COLO668 (cell line): ENCODE measurements around the gene PLXNC1.

ENCODE experiments used
- DNase-seq: peaks from one replicate; lab custom pipeline; 2025; ENCODE audit not compliant: unreplicated experiment; lab: John Stamatoyannopoulos, UW

Gene PLXNC1

DNA sequence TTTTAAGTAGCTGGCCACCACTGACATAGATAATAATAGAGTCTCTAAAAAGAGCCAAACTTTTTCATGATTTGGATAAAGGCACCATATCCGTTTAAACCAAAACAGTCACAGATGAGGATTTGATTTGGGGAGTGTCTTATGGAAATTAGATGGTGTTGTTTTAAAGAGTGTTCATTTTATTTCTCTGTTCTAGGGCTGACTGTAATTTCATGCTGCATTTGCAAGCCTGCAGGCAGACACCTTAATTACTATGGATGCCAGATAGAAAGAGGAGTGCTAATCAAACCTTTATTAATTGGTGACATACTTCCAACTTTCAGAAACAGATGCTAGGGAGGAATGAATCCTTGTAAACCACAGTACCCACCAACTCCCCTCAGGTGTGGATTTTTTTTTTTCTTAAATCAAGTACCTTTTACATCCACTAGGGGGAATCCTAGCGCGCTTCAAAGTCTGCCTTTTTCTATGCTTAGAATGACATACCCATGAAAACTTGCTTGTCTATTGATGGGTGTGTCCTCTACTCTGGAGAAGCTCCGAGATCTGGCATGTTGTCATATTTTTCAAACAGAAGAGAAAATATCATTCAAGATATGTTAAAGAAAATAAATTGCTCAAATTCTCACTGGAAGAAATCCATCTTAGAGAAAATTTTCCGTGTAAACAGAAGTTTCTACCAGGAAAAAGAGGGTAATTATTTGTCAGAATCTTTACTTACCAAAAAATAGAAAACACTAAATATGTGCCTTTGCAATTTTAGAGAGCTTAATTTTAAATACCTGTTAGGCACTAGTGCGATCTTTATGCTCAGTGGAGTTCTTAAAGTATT is 14.2 kb upstream of the PLXNC1 start:
- peak; percentile 23 for DNase-seq

- no peak for DNase-seq
These were observed 12.5 kb upstream of the PLXNC1 start for GRCh38 chr12:94135896-94136295.

GRCh38 chr12:94139816-94140215 is 8.6 kb upstream of the PLXNC1 start:
- no peak for DNase-seq

- peak; percentile 54 for DNase-seq
These were observed 7.8 kb upstream of the PLXNC1 start for GRCh38 chr12:94140556-94140955.

DNA sequence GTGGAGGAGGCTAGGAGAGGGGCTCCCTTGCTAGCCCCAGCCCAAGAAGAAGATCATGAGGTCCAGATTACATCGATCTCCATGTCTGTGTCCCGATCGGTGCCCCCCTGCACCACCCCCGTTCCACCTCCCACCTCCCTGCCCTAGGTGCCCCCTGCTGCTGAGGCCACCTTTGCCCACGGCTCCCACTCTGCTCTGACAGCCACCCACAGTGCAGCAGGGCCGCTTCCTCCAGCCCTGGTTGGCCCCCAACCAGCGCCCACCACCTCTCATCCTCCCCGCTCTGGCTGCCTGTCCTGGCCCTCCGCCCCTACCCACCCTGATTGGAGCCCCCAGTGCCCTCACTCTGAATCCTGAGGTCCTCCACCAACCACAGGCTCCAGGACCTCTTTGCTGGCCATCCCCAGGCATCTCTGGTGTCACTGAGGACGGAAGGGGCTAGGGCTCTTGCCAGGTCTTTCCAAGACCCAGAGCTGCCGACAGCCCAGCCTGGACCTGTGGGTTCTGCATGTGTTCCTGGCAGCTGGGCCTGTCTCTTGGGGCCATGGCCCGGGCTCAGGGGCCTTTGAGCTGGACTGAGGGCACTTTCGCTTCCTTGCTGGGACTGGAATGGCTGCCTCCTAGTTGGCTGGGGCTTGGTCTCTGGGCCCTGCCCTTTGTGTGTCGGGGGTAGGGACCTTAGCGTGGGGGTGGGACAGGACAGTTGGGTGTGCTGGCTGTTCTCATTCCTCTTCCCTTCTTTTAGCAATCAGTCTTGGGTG is 7.2 kb upstream of the PLXNC1 start:
- no peak for DNase-seq

- DNase-seq: no peak
These were observed 6.5 kb upstream of the PLXNC1 start for GRCh38 chr12:94141892-94142291.

GRCh38 chr12:94143438-94143837 is 4.9 kb upstream of the PLXNC1 start:
- no peak for DNase-seq

DNA sequence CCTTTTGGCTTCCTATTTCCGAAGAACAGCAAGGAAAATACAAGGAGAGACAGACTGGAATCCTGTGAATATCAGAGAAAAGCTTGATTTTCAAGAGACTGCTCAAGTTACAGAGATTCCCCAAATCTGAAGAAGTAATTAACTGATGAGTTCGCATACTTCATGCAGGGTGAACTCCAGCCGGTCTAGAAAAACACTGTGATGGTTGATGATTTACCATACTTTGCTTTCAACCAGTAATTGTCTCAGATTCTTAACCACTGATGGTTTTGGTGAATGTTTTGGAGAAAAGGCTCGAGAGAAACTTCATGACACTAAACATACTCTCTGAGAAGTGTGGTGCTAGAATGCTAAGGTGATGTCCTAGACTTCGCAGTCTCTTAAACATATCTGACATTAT is 4.4 kb upstream of the PLXNC1 start:
- no peak for DNase-seq

DNA sequence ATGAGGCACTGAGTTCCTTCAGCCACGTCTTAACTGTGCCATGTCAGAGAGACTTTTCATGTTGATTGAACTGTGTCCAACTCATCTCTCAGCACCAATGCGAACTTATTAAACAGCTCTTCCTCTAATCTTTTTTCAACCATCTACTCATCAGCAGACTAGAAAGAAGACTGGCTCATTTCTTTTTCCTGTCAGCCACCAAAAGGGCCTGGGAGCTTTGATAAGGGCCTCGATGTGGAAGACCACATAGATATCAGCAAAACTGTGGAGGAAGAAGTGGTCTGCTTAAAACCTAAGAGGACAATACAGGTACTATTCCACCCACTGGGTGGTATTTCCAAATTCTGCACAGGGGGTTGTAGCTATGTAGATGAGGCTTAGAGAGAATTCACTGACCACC is 3.6 kb upstream of the PLXNC1 start:
- no peak for DNase-seq

- no peak for DNase-seq
These were observed 3.0 kb upstream of the PLXNC1 start for GRCh38 chr12:94145191-94145983.

DNA sequence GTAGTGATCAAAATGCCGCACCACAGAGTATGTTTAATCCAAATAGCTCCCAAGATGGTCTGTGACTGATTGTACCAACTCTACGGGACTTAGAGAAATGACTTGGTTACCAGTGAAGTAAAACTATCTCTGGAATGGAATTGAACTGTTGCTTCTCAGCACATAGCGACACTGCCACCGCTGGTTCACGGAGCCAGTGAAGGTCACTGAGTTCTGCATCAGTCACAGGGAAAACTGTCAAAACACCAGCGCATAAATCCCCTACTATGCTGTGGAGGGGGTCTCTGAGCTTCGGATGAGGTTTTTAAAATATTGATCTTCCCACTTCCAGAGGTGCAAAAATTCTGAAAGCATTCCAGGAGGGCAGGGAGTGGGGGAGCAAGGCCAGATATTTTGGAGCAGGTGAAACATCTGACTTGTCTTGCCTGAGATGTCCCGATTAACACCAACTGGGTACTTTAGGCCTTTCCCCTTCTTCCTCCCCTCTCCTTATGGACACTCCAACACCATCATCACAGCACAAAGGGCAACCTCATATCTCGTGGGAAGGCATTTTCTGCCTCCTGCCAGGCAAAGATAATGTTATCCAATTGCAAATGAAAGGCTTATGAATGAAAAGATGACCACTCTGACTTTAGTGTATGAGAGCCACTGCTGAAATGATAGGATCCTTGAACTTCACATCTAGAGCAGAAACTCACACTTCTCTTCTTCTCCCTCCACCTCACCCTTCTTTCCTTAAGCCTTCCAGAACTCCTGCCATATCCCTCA is 2.0 kb upstream of the PLXNC1 start:
- no peak for DNase-seq

- no peak for DNase-seq
These were observed 888 bp upstream of the PLXNC1 start for GRCh38 chr12:94147387-94147990.

- DNase-seq: peak; percentile 81
These were observed 352 bp downstream of the PLXNC1 start for GRCh38 chr12:94148739-94149118.

GRCh38 chr12:94149119-94149780 is 873 bp downstream of the PLXNC1 start:
- DNase-seq: peak; percentile 85

DNA sequence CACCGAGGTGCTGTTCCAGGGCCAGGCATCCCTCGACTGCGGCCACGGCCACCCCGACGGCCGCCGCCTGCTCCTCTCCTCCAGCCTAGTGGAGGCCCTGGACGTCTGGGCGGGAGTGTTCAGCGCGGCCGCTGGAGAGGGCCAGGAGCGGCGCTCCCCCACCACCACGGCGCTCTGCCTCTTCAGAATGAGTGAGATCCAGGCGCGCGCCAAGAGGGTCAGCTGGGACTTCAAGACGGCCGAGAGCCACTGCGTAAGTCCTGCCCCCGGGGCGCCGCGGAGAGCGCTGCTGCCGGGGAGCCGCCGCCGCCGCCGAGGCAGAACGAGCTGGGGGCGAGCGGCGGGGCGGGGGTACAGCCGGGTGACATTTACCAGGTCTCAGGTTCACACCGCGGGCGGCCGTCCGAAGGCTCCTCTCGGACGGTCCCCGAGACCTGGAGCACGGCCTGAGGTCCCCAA is 1.4 kb downstream of the PLXNC1 start:
- peak; percentile 72 for DNase-seq

DNA sequence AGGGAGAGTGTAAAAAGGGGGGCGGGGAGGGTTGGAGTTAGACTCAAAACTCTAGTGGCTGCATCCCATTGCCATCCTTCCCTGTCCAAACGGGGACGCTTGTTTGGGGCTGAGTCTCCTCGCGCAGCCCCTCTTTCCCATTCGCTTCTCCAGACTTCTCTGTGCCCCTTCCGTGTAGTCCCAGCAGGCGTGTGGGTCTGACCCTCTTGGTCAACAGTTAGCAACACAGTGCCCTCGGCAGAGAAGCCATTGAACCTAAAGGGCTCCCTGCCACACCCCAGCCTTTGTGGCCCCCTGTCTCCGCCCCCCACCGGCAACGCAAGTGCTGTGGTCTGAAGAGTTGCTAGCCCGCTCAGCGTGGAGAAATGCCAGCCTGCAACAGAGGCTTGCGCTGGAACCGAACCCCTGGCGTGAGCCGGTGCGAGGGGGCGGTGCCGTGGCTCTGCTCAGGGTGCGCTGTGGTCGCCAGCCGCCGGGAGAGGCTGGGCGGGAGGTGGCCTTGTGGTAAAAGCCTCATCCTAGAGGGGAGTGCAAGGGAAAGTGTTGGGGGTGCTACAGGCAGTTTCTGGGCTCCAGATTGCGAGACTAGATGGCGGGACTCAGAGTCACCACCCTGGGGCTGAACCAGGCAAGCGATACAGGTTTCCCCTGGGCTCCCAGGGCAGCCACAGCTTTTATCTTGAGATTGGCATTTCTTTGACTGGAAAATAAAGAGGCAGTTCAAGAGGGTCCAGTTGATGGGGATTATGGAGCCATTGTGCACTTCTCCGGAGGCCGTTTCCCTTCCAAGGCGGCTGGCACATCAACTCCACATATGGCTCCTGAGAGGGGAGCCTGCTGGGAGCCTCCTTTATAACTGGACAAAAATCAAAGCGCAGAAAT is 2.1 kb downstream of the PLXNC1 start:
- peak; percentile 39 for DNase-seq

DNA sequence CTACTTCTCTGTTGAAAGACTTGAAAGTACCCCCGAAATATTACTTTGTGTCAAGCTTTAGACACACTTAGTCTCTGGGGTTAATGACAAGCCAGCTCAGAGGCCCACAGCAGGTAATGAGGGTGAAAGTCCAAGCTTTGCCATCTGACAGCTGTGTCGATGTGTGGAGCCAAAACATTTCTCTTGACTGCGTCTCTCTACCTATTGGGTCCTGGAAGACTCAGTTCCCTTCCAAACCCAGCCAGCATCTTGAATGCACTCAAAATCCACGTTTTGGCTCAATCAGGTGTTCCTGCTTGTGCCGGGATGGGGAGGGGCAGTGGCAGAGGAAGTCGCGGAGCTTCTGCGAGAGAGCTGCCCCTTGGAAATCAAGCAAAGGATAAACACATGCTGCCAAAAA is 3.2 kb downstream of the PLXNC1 start:
- DNase-seq: peak; percentile 51

DNA sequence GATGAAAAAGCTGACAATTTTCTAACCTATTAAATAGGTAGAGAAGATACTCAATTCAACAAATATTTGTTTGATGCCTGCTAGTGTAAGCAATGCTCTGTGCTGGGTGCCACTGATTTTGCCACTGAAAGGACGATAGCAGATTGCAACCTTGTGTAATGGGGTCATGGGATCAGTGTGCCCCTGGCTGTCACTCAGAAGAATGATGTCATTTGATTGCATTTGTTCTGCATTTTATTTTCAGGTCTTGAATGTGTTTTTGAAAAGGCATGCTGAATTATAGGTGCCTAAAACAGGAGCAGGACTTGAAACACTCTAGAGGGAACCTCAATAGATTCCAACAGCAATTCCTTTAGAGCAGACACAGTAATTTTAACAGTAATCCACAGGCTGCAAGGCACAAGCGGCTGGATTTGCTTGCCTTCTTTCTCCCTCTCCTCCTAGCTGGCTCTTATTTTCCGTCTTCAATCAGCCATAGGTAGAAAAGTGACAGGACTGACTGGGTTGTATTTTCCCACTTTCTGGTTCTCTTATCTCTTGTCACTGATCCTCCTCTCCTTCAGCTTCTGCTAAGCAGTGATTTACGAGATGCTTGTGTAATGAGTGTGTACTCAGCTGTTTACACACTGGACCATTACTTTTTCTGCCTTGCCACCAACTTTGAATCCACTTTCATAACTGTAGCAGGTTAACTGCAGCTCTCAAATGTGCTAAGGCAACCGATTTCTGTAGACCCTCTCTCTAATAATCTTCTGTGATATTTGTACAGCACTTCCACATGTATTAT is 4.1 kb downstream of the PLXNC1 start:
- peak; percentile 22 for DNase-seq
